ENCODE measurements around the gene JAGN1. TPM values are rescaled to one million over a fixed set of nuclear protein-coding genes. Genes with fewer than 3 reads are reported as not detected.

JAGN1 gene
- total and polyA plus RNA-seq, 9 of the 15 experiments (the other 6 are each of a cell fraction or from before 2014, with no cell fraction given) = 31.6 to 77.8 (median 40.3) TPM

GRCh38 chr3:9899289-9899791 is 8.9 kb downstream of the JAGN1 start (continued):
- TF ChIP-seq STAG1 (CRISPR knock-in tag; IDR thresholded peaks at IDR 0.05; ENCODE audit: borderline replicate concordance) (no peak), YY1 (IDR thresholded peaks at IDR 0.05; ENCODE audit: borderline replicate concordance in 1 of 3, control insufficient read depth in 1 of 3, extremely low read depth in 1 of 3, insufficient read depth in 3 of 3, insufficient read length in 1 of 3, insufficient replicate concordance in 2 of 3, low read depth in 1 of 3, low read length in 2 of 3) (no peak), MCM7 (IDR thresholded peaks at IDR 0.05) (0 out of 4 replicates have a peak, but pooled peaks of 1 of the 2 experiments have one; percentile 45), SNIP1 (IDR thresholded peaks at IDR 0.05; ENCODE audit: low read depth) (0 out of 2 replicates have a peak, but pooled peaks have one; percentile 26), NR3C1 (CRISPR knock-in tag; IDR thresholded peaks at IDR 0.05) (no peak), TSC22D4 (tag; IDR thresholded peaks at IDR 0.05) (peak; percentile 41; the same call in 1 of the 2 replicates), ZNF609 (CRISPR knock-in tag; IDR thresholded peaks at IDR 0.05; ENCODE audit: borderline replicate concordance) (no peak), KDM1A (IDR thresholded peaks at IDR 0.05) (peak in 1 of 2 experiments; percentile 34; a peak in 1 of 4 replicates), ZEB2 (IDR thresholded peaks at IDR 0.05) (0 out of 2 replicates have a peak, but pooled peaks have one; percentile 17), JUN (IDR thresholded peaks at IDR 0.05; ENCODE audit: borderline replicate concordance, low read depth, low read length) (no peak), JUN (CRISPR knock-in tag; IDR thresholded peaks at IDR 0.05; ENCODE audit: borderline replicate concordance) (no peak)

Data from K562 (cell line).